ENCODE data around the gene EIF4E2. TPM values are rescaled to one million over a fixed set of nuclear protein-coding genes. Genes with fewer than 3 reads are reported as not detected.

The EIF4E2 gene, protein sequence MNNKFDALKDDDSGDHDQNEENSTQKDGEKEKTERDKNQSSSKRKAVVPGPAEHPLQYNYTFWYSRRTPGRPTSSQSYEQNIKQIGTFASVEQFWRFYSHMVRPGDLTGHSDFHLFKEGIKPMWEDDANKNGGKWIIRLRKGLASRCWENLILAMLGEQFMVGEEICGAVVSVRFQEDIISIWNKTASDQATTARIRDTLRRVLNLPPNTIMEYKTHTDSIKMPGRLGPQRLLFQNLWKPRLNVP
- 102 and 112 TPM in 2 replicates for total RNA-seq

GRCh38 chr2:232550354-232551249 is at the start of gene EIF4E2, which contains the start of gene TIGD1:
Gene EIF4E2 (plus strand): TSS chr2:232550689. CDS start chr2:232550725, 36 bp downstream.
Gene TIGD1 (minus strand): TSS chr2:232550557. CDS start chr2:232549882, 675 bp downstream.
- peak; percentile 96 for DNase-seq

- DNase-seq: no peak
Observed at GRCh38 chr2:232501331-232501771, 49.1 kb upstream of the EIF4E2 start.

DNA sequence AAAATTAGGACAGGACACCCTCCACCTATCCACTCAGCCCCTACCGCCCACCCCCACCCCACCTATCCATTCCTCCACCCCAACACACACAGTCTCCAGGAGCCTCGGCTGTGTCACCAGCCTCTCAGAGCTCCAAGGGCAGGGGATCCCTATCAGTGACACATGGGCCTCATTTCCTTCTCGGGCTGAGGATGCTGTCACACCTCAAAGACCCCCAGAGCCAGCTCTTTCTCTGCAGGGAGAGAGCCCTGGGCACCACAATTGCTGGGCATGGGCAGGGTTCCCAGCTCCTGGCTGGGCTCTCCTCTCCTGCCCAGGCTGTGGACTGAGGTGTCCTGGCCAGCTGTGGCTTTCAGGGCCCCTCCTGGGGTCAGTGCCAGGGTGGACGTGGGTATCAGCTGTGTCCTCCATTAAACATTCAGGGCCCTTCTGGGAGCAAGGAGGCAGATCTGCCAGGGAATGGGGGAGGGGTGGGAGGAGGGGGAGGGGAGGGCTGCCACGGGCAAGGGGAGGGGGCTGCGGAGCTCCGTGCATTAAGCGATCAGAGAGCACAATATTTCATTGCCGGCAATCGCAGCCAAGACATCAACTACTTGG is 48.6 kb upstream of the EIF4E2 start:
- DNase-seq: no peak

GRCh38 chr2:232502511-232502910 is 48.0 kb upstream of the EIF4E2 start:
- no peak for DNase-seq

- peak; percentile 15 for DNase-seq
Observed at GRCh38 chr2:232502911-232503808, 47.3 kb upstream of the EIF4E2 start.

GRCh38 chr2:232503809-232504323 is 46.6 kb upstream of the EIF4E2 start:
- DNase-seq: no peak

DNA sequence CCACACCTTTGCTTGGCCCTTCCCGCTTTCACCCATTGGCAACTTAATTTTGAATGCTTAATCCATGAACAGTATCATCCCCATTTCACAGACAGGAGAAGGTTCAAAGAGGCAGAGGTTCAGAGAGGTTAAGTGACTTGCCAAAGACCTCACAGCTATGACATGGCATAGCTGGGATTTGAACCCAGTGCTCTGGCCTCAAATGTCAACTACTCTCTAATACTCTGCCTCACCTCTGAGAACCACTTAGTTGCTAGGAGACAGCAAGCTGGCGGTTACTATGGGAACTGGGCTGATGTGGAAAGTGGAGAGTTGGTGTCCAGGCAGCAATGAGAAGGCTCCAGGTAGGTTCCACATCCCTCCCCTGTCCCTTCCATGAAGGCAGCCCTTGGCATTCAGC is 46.1 kb upstream of the EIF4E2 start:
- DNase-seq: no peak

- DNase-seq: no peak
Observed at GRCh38 chr2:232505856-232506255, 44.6 kb upstream of the EIF4E2 start.

DNA sequence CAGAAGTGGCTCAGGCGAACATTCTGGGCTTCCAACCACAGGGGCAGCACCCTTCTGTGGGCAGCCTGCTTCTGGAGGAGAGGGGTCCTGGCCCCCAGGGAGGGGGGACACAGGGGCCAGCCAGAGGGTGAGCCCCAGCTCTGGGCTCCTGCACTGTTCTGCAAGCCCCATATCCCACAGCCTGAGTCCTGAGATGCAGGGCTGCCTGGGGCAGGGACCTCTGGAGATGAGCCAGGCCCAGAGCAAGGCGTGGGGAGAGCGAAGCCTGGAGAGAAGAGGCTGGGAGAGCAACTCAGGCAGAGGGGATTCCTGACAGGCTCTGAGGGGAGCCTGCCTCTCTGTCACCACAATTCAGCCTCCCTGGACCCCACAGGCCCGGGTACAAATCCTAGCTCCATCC is 43.8 kb upstream of the EIF4E2 start:
- no peak for DNase-seq

DNA sequence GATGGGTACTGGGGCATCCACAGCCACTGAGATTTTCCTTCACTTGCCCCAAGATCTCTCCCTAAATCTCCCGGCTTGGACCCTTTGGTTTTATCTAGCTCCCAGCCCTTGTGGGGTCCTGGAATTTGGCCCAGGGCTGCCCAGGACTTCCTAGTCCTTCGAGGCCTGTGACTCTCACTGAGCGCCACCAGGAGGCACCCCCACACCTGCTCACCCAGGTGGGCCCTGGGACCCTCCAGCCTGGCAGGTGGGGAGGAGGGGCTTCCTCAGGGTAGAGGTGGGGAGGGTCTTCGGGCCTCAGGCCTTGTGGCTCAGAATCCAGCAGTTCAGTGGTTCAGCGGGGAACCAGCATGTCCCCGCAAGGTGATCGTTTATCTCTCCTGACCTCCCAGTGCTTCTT is 42.2 kb upstream of the EIF4E2 start:
- no peak for DNase-seq

DNA sequence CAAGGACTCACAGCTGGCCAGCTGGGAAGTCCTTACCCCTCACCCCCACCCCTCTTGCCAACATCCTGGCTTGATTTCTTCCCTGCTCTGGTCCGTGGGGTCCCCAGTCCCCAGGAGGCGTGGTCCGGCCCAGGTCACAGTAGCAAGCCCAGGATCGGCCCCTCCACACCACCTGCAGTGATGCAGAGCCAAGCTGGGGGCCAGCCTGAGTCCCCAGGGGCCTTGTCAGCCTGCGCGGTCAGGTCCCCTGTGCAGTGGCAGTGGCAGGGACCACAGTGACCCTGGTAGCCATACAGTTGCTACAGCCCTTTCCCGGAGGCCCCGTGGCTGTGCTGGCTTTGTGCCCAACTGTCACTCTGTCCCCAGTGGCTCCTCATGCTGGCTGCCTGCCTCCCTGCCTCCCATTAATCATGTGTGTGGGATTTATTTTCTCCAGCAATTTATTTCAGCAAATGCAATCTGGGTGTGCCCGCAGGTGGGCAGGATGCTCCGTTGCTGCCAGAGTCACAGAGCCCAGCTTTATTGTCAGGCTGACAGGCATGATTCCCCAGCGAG is 39.1 kb upstream of the EIF4E2 start:
- no peak for DNase-seq

GRCh38 chr2:232512602-232513001 is 37.9 kb upstream of the EIF4E2 start:
- no peak for DNase-seq

- no peak for DNase-seq
Observed at GRCh38 chr2:232513353-232513752, 37.1 kb upstream of the EIF4E2 start.

DNA sequence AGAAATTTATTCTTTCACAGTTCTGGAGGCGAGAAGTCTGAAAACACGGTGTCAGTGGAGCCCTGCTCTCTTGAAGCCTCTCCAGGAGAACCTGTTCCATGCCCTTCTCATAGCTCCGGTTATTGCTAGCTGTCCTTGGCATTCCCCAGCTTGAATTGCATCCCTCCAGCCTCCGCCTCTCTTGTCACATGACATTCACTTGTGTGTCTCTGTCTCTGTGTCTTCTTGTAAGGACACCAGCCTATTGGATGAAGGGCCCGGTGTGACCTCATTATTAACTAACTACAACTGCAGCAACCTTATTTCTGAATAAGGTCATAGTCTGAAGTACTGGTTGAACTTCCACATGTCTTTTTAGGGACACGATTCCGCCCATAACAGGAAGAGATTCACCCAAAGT is 34.9 kb upstream of the EIF4E2 start:
- DNase-seq: no peak

- DNase-seq: no peak
Observed at GRCh38 chr2:232516551-232516950, 33.9 kb upstream of the EIF4E2 start.

DNA sequence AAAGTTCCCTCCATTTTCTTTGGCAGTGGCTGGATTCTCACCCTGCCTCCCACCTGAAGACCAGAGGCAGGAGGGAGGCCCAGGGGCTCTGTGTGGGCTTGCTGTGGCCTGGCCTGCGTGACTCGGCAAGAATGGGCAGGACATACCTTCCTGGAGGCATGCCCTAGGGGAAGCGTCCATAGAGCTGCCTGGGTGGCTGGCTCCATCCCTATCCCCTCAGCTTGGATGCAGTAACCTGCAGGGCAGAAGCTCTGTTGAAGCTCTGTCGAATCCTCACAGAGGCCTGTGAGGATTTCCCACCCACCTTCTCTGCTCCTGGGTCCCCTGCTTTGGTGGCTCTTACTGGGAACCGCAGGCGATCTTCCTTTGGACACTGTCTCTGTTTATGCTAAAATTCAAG is 31.6 kb upstream of the EIF4E2 start:
- no peak for DNase-seq

- DNase-seq: no peak
Observed at GRCh38 chr2:232519581-232520438, 30.7 kb upstream of the EIF4E2 start, which contains the start of gene PRSS56. Gene PRSS56 (plus strand): TSS chr2:232520388. CDS start chr2:232520599, 211 bp downstream.

DNA sequence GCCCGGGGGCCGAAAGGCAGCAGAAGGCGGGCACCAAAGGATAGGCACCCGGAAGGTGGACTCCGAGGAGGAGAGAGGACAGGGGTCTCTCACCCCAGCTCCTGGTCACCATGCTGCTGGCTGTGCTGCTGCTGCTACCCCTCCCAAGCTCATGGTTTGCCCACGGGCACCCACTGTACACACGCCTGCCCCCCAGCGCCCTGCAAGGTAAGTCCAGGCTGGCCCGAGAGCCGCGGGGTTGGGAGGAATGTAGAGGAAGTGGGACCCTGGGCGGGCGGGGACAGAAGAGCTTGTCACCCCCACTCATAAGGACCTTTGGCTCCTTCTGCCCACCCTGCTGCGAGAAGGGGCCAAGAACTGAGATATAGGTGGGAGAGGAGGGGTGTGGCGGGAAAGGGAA is 30.0 kb upstream of the EIF4E2 start:
- DNase-seq: no peak

- no peak for DNase-seq
Observed at GRCh38 chr2:232521098-232521497, 29.4 kb upstream of the EIF4E2 start.

GRCh38 chr2:232521959-232522622 is 28.4 kb upstream of the EIF4E2 start:
- peak; percentile 60 for DNase-seq

Data from dermis blood vessel endothelial cell (primary cell).